Activated CD4-positive, alpha-beta T cell treated with anti-CD3 and anti-CD28 coated beads, Interleukin-2, Interleukin-6, amounts not matched to agents 100 ng/mL and 50 ng/mL, durations not matched to agents 16 hours and 8 hours (primary cell): ENCODE measurements around the gene PTGES3L.

Experiments used
- DNase-seq: peaks from one replicate; pipeline ENCODE4 v3.0.0-alpha.2; 2020

The PTGES3L gene

DNA sequence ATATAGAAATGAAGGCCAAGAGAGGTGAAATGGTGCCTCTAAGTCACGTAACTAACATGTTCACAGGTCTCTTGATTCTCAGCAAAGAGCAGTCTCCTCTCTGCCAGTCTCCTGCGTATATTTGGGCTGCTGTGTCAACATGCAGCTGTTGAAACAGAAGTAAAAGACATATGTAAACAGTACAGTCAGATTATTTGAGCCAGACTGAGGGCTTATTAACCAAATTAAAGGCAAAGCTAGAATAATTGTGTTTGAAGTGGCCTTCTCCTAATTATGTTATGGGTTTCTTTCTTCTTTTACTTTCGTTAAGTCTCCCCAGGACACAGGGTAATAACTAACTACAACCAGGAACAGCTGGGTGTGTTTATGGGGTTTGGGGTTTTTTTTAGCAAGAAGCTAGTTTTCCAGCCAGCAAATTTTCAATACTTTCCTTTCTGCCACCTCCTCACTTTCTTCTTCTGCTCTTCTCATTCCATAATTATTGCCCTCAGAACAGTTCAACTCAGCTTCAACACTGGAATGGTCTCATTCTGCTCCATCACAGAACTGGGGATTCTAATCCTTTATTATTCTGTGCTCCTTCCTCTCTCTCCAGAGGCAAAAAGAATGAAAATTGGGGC, 60.9 kb downstream of the PTGES3L start:
- no peak for DNase-seq
